ENCODE results near the gene ANKRD55. TPM values are rescaled to one million over a fixed set of nuclear protein-coding genes. Genes with fewer than 3 reads are reported as not detected.

The ANKRD55 gene
- total and polyA plus RNA-seq, 9 of the 15 experiments (the other 6 are each of a cell fraction or from before 2014, with no cell fraction given), result 3.4 to 10.6 (median 6.5) TPM

DNA sequence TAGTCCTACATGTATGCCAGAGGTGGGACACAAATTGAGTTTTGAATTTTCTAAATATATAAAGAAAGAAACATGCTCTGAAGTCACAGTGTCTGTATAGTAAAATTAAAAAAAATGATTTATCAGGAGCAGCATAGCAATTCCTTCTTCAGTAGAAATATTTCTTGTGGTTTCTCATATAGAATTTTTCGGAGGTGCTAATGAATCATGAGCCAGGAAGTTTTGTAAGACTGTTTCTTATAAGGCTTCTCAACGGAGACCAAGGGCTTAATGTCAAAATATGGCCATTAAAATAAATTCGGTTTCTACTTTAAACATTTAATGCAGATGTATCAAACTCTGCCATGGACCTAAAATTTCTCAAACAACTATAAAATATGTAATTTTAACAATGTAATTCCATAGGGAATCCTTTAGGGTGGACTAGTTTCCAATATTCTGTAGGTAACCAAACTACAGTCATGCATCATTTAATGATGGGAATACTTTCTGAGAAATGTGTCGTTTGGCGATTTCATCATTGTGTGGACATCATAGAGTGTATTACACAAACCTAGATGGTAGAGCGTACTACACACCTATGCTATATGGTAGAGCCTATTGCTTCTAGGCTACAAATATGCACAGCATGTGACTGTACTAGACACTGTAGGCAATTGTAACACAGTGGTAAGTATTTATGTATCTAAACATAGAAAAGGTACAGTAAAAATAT is 66.3 kb downstream of the ANKRD55 start:
- DNase-seq (ENCODE audit: extremely low read depth in 1 of 4, low spot score in 3 of 4), result no peak
- no TSS peak for BruUV-seq (replicated peaks)
- CTCF ChIA-PET (ENCODE audit: low intra/inter-chr PET ratio), result no interaction called here
- no peak for FAIRE-seq
- intact Hi-C loops (cut with micrococcal nuclease) (no loop called here), in situ Hi-C loops (cut with MboI) (no loop called here)
- WGBS (ENCODE audit: insufficient coverage, low coverage, missing lambda C conversion rate), result 27% methylated on average over 6 of the region's 6 CpGs
- Histone ChIP-seq H3K4me1 (replicated peaks in 1 of 2; ENCODE audit: control insufficient read depth in 2 of 2, insufficient read depth in 2 of 2, low read length in 2 of 2) (peaks cover 4 to 8% of the 10 kb centered on the region in 2 experiments; a peak in 4 of 5 replicates), H3K9me1 (ENCODE audit: control insufficient read depth, insufficient read depth, low read length) (no peaks in the 10 kb centered on the region), H3K79me2 (ENCODE audit: control insufficient read depth, insufficient read depth, low read length) (no peaks in the 10 kb centered on the region), H3K4me3 (no peak overlapping the region), H2AFZ (ENCODE audit: low read depth, low read length) (no peak overlapping the region), H4K20me1 (replicated peaks; ENCODE audit: control insufficient read depth, insufficient read depth, low read length) (no peaks in the 10 kb centered on the region), H3K9ac (ENCODE audit: insufficient read depth in 1 of 2, low read depth in 2 of 2, low read length in 2 of 2) (no peak overlapping the region), H3K27ac (ENCODE audit: extremely low read depth, low read depth, low read length) (no peak overlapping the region), H3K27me3 (ENCODE audit: control insufficient read depth in 2 of 2, insufficient read depth in 2 of 2, low read length in 2 of 2) (peaks cover 0 to 12% of the 10 kb centered on the region in 2 experiments; a peak in 2 of 5 replicates), H3K9me3 (replicated peaks; ENCODE audit: control insufficient read depth, insufficient read depth, low read depth, low read length) (no peaks in the 10 kb centered on the region), H3K4me2 (ENCODE audit: insufficient read depth, low read length) (no peak overlapping the region), H3K36me3 (ENCODE audit: control insufficient read depth, insufficient read depth, low read length) (no peaks in the 10 kb centered on the region)
- POLR2A ChIA-PET, result interaction anchor here (0.6 kb wide), 1 partner anchor 567 kb away, joined by 3 read pairs; no protein-coding TSS in a partner anchor
- no peak for ATAC-seq
- TF ChIP-seq, protein P1, sequence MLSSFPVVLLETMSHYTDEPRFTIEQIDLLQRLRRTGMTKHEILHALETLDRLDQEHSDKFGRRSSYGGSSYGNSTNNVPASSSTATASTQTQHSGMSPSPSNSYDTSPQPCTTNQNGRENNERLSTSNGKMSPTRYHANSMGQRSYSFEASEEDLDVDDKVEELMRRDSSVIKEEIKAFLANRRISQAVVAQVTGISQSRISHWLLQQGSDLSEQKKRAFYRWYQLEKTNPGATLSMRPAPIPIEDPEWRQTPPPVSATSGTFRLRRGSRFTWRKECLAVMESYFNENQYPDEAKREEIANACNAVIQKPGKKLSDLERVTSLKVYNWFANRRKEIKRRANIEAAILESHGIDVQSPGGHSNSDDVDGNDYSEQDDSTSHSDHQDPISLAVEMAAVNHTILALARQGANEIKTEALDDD (IDR thresholded peaks at IDR 0.05), result no peak
- TF ChIP-seq CEBPG (CRISPR knock-in tag; IDR thresholded peaks at IDR 0.05), result no peak
- TF ChIP-seq CEBPG (tag; conservative IDR thresholded peaks at IDR 0.05 in 1 of 2, IDR thresholded peaks at IDR 0.05 in 1 of 2), result peak in 1 of 2 experiments; percentile 50; a peak in 2 of 4 replicates
- peak; percentile 14; the same call in 1 of the 2 replicates for TF ChIP-seq CEBPB (tag; IDR thresholded peaks at IDR 0.05)
- TF ChIP-seq, protein P2, sequence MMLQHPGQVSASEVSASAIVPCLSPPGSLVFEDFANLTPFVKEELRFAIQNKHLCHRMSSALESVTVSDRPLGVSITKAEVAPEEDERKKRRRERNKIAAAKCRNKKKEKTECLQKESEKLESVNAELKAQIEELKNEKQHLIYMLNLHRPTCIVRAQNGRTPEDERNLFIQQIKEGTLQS (IDR thresholded peaks at IDR 0.05), result peak; percentile 30; the same call in 1 of the 2 replicates
- TF ChIP-seq, protein P2 (CRISPR knock-in tag; conservative IDR thresholded peaks at IDR 0.05), result no peak

Data from K562 (cell line).